GM12892 (cell line): ENCODE data around the gene CFAP46.

Experiments
- POLR2A ChIP-seq: IDR thresholded peaks from 2 replicates; pipeline ENCODE4 v1.6.1; 2011; ENCODE audit warnings: low read depth, low read length, control low read depth
- POLR2AphosphoS5 ChIP-seq: IDR thresholded peaks from 2 replicates; pipeline ENCODE4 v1.6.1; 2011; ENCODE audit warnings: low read depth, low read length, control low read depth
- TAF1 ChIP-seq: IDR thresholded peaks from 2 replicates; pipeline ENCODE4 v1.6.1; 2011; ENCODE audit warnings: low read depth, mild to moderate bottlenecking, control low read depth, low read length, borderline replicate concordance

DNA sequence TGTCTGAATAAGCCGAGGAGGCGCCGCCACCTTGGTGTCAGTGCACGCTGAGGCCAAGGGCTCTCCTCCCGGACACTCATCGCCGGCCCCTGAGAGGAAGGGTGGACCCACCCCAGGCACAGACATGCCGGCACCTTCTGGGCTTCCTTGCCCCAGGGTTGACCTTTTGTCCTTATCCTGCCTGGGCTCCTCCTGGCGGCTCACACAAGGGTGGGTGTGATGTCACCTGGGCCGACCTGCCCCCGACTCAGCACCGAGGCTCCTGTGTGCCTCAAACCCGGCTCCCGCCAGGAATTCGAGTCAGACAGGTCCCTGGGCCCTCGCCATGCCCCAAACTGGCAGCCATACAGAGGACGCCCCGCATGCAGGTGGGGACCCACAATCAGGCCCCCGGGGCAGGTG lies 17.7 kb upstream of the CFAP46 start:
- no peak for TF ChIP-seq POLR2AphosphoS5
- TF ChIP-seq POLR2A, result no peak
- no peak for TF ChIP-seq TAF1
